Limb (tissue), 2 donors: Measurements from ENCODE around the gene SMC1B.
"Not testable (repeated sequence)": the region's sequence is repeated elsewhere in the genome, so short reads cannot be mapped to it uniquely, and the experiment has no call there.

ENCODE experiments used
- DNase-seq, 2 donors: peaks; one replicate each; pipeline ENCODE4 v3.0.0-alpha.2; 2016; ENCODE audit errors: extremely low spot score in 2 of 2

Gene SMC1B

GRCh38 chr22:45422237-45422983, 9.0 kb upstream of the SMC1B start:
- DNase-seq = no peak

GRCh38 chr22:45421349-45422055, 8.1 kb upstream of the SMC1B start:
- DNase-seq = no peak

GRCh38 chr22:45420539-45420938, 7.1 kb upstream of the SMC1B start:
- DNase-seq = no peak

- DNase-seq = no peak
These were observed 6.6 kb upstream of the SMC1B start for GRCh38 chr22:45420011-45420410.

GRCh38 chr22:45418770-45419138, 5.4 kb upstream of the SMC1B start:
- no peak for DNase-seq

GRCh38 chr22:45418056-45418769, 4.8 kb upstream of the SMC1B start:
- DNase-seq = no peak

- DNase-seq = no peak
These were observed 409 bp downstream of the SMC1B start for GRCh38 chr22:45413013-45413367.

GRCh38 chr22:45407793-45408192, 5.6 kb downstream of the SMC1B start:
- DNase-seq = no peak

GRCh38 chr22:45402466-45402985, 10.9 kb downstream of the SMC1B start:
- DNase-seq = no peak

- DNase-seq = no peak
These were observed 13.5 kb downstream of the SMC1B start for GRCh38 chr22:45399712-45400445.

GRCh38 chr22:45398214-45398613, 15.2 kb downstream of the SMC1B start:
- no peak for DNase-seq

- no peak for DNase-seq
These were observed 15.6 kb downstream of the SMC1B start for GRCh38 chr22:45397806-45398205.

- DNase-seq = no peak
These were observed 23.9 kb downstream of the SMC1B start for GRCh38 chr22:45389546-45389945.

- DNase-seq = no peak
These were observed 32.1 kb downstream of the SMC1B start for GRCh38 chr22:45381348-45381747.

GRCh38 chr22:45376703-45377102, 36.7 kb downstream of the SMC1B start:
- DNase-seq = no peak

GRCh38 chr22:45376009-45376408, 37.4 kb downstream of the SMC1B start:
- no peak for DNase-seq

- DNase-seq = not testable (repeated sequence)
These were observed 39.8 kb downstream of the SMC1B start for GRCh38 chr22:45373592-45373991.

GRCh38 chr22:45366713-45367112, 46.7 kb downstream of the SMC1B start:
- DNase-seq = no peak

GRCh38 chr22:45359627-45360026, 53.8 kb downstream of the SMC1B start:
- no peak for DNase-seq

- no peak for DNase-seq
These were observed 55.3 kb downstream of the SMC1B start for GRCh38 chr22:45358127-45358526.

- DNase-seq = no peak
These were observed 55.9 kb downstream of the SMC1B start for GRCh38 chr22:45357490-45357889.

GRCh38 chr22:45353786-45354185, 59.6 kb downstream of the SMC1B start:
- no peak for DNase-seq
